Mesenchymal stem cell (in vitro differentiated cells and primary cell): Measurements from ENCODE around the gene RACGAP1.
A peak's percentile ranks its signal among the peaks of the same experiment; 100 is the strongest.

Source experiments
- DNase-seq: peaks from one replicate; pipeline ENCODE4 v3.0.0-alpha.2; 2013
- H2AFZ ChIP-seq: one replicate; pipeline ENCODE4 v1.6.1; 2013; ENCODE audit warnings: low read depth, mild to moderate bottlenecking, control low read depth, inconsistent platforms, low read length, moderate library complexity
- H2AK5ac ChIP-seq: 2 replicates; pipeline ENCODE4 v1.6.1; 2013; ENCODE audit warnings: low read length, moderate library complexity, mild to moderate bottlenecking, inconsistent platforms; ENCODE audit not compliant: severe bottlenecking
- H2BK120ac ChIP-seq: one replicate; pipeline ENCODE4 v1.6.1; 2013; ENCODE audit warnings: low read depth, mild to moderate bottlenecking, inconsistent platforms, low read length, moderate library complexity
- H2BK12ac ChIP-seq, 2 experiments: one replicate each; pipeline ENCODE4 v1.6.1; 2013; ENCODE audit warnings: inconsistent platforms in 2 of 2, low read length in 2 of 2, mild to moderate bottlenecking in 2 of 2, moderate library complexity in 2 of 2, control low read depth in 1 of 2
- H2BK15ac ChIP-seq: one replicate; pipeline ENCODE4 v1.6.1; 2013; ENCODE audit warnings: mild to moderate bottlenecking, low read depth, inconsistent platforms; ENCODE audit not compliant: poor library complexity, severe bottlenecking
- H2BK5ac ChIP-seq: 2 replicates; pipeline ENCODE4 v1.6.1; 2013; ENCODE audit warnings: low read depth, mild to moderate bottlenecking, low read length, control low read depth, inconsistent platforms; ENCODE audit not compliant: poor library complexity, severe bottlenecking
- H3K14ac ChIP-seq, 2 experiments: one replicate each; pipeline ENCODE4 v1.6.1; 2013; ENCODE audit warnings: inconsistent platforms in 2 of 2, low read length in 2 of 2, control low read depth in 1 of 2, mild to moderate bottlenecking in 1 of 2, moderate library complexity in 1 of 2
- H3K18ac ChIP-seq, 2 experiments: one replicate each; pipeline ENCODE4 v1.6.1; 2013; ENCODE audit warnings: inconsistent platforms in 2 of 2, low read length in 2 of 2, control low read depth in 1 of 2, low read depth in 1 of 2, mild to moderate bottlenecking in 1 of 2
- H3K23ac ChIP-seq, 2 experiments: one replicate each; pipeline ENCODE4 v1.6.1; 2013; ENCODE audit warnings: inconsistent platforms in 2 of 2, low read length in 2 of 2, mild to moderate bottlenecking in 2 of 2, moderate library complexity in 2 of 2, control low read depth in 1 of 2
- H3K27ac ChIP-seq: 2 replicates; pipeline ENCODE4 v1.5.1; 2013; ENCODE audit warnings: mild to moderate bottlenecking, moderate library complexity, low read length, control low read depth, inconsistent platforms; ENCODE audit not compliant: poor library complexity, severe bottlenecking
- H3K27me3 ChIP-seq, 2 experiments: 2 replicates each; pipeline versions ENCODE4 v1.6.1 to v1.7.0; 2013; ENCODE audit warnings: low read length in 2 of 2, mild to moderate bottlenecking in 2 of 2, moderate library complexity in 2 of 2, control low read depth in 1 of 2, inconsistent platforms in 1 of 2; ENCODE audit not compliant: control insufficient read depth in 1 of 2, insufficient read depth in 1 of 2
- H3K36me3 ChIP-seq, 2 experiments: 2 replicates each; pipeline versions ENCODE4 v1.6.1 to v1.7.0; 2013; ENCODE audit warnings: low read length in 2 of 2, control low read depth in 1 of 2, inconsistent platforms in 1 of 2, low read depth in 1 of 2, mild to moderate bottlenecking in 1 of 2; ENCODE audit not compliant: insufficient read depth in 2 of 2, control insufficient read depth in 1 of 2
- H3K4ac ChIP-seq, 2 experiments: one replicate each; pipeline ENCODE4 v1.6.1; 2013; ENCODE audit warnings: inconsistent platforms in 2 of 2, low read length in 2 of 2, mild to moderate bottlenecking in 2 of 2, moderate library complexity in 2 of 2, control low read depth in 1 of 2, low read depth in 1 of 2
- H3K4me1 ChIP-seq: 2 replicates; pipeline ENCODE4 v1.6.1; 2013; ENCODE audit warnings: low read depth, low read length, control low read depth; ENCODE audit not compliant: control insufficient read depth, insufficient read depth
- H3K4me2 ChIP-seq: 2 replicates; pipeline ENCODE4 v1.6.1; 2013; ENCODE audit warnings: low read length, mild to moderate bottlenecking, inconsistent platforms; ENCODE audit not compliant: poor library complexity, severe bottlenecking
- H3K4me3 ChIP-seq, 2 experiments: 2 replicates each; pipeline versions ENCODE4 v1.5.1 to v1.7.0; 2013; ENCODE audit warnings: low read length in 2 of 2, mild to moderate bottlenecking in 2 of 2, control low read depth in 1 of 2, low read depth in 1 of 2; ENCODE audit not compliant: insufficient read depth in 1 of 2
- H3K79me1 ChIP-seq: replicated peaks from 2 replicates; pipeline ENCODE4 v1.6.1; 2013; ENCODE audit warnings: mild to moderate bottlenecking, control low read depth, low read length, inconsistent platforms; ENCODE audit not compliant: poor library complexity, severe bottlenecking
- H3K9ac ChIP-seq: 2 replicates; pipeline ENCODE4 v1.7.0; 2013; ENCODE audit warnings: mild to moderate bottlenecking, low read length, moderate library complexity
- H3K9me3 ChIP-seq: 2 replicates; pipeline ENCODE4 v1.7.0; 2013; ENCODE audit warnings: mild to moderate bottlenecking, low read length; ENCODE audit not compliant: control insufficient read depth
- H4K8ac ChIP-seq: one replicate; pipeline ENCODE4 v1.6.1; 2013; ENCODE audit warnings: inconsistent platforms, mild to moderate bottlenecking, low read length, moderate library complexity
- H4K91ac ChIP-seq: one replicate; pipeline ENCODE4 v1.6.1; 2013; ENCODE audit warnings: mild to moderate bottlenecking, low read length, inconsistent platforms
- WGBS: methylation state at CpG from one replicate; pipeline ENCODE4 v1.1.7; 2013; ENCODE audit warnings: mixed read lengths; 5-methylcytosine and 5-hydroxymethylcytosine counted together

Gene RACGAP1

DNA sequence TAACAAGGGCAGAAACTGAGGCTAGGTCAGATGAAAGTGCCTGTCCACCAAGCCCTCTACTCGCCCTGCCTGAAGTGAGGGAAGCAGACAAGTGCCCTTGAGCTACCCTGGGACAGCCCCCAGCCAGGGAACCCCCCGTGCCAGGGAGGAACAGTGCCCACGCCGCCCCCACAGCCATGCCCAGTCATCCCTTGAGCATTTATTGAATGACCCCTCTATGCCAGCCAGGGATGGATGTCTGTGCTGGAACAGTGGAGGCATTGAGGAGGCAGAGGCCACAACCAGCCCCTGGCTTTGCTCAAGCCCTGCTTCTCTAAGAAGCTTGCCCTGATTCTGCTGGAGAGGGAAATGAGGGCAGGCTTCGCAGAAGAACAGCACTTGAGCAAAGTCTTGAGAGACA, 56.3 kb downstream of the RACGAP1 start:
- Histone ChIP-seq H3K9me3 (no peaks in the 10 kb centered on the region), H2BK15ac (no peak overlapping the region), H3K27ac (no peak overlapping the region), H4K91ac (no peak overlapping the region), H2BK120ac (no peak overlapping the region), H4K8ac (no peak overlapping the region), H3K14ac (no peak overlapping the region), H2AFZ (no peak overlapping the region), H2AK5ac (no peak overlapping the region), H3K27me3 (peaks cover 63 to 76% of the 10 kb centered on the region in 2 experiments), H2BK5ac (no peak overlapping the region), H3K23ac (no peak overlapping the region), H3K4me2 (no peak overlapping the region), H3K4ac (no peak overlapping the region), H3K36me3 (no peaks in the 10 kb centered on the region), H3K9ac (no peak overlapping the region), H2BK12ac (no peak overlapping the region), H3K4me1 (peaks cover 14% of the 10 kb centered on the region), H3K4me3 (no peak overlapping the region), H3K18ac (no peak overlapping the region), H3K79me1 (no peaks in the 10 kb centered on the region)
- WGBS: 90% methylated on average over 5 of the region's 5 CpGs
- no peak for DNase-seq

DNA sequence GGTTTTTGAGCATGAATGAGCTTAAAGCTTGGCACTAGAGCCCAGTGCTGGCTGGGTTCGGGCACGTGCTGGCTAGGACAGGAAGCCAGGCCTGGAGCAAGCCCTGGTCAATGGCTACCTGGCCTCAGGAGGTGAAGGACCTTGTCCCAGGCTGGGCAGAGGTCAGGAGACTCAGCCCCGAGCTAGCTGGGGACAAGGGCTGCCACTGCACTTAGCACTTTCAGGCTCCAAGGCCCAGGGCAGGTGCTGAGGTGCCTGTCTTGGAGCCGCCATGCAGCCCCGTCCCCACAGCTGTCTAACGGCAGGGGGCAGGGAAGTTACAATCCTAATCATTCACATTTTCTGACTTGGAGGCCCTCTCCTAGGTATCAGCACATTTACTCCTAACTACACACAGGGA, 56.8 kb downstream of the RACGAP1 start:
- WGBS: 84% methylated on average over 6 of the region's 6 CpGs
- DNase-seq: no peak
- Histone ChIP-seq H3K14ac (no peak overlapping the region), H3K79me1 (no peaks in the 10 kb centered on the region), H3K18ac (no peak overlapping the region), H2BK5ac (no peak overlapping the region), H3K27ac (no peak overlapping the region), H3K4me2 (no peak overlapping the region), H3K4ac (no peak overlapping the region), H3K4me3 (no peak overlapping the region), H4K91ac (no peak overlapping the region), H2AFZ (no peak overlapping the region), H3K9ac (no peak overlapping the region), H3K36me3 (no peaks in the 10 kb centered on the region), H2BK15ac (no peak overlapping the region), H2BK120ac (no peak overlapping the region), H2AK5ac (no peak overlapping the region), H3K4me1 (peaks cover 14% of the 10 kb centered on the region), H2BK12ac (no peak overlapping the region), H3K23ac (no peak overlapping the region), H3K9me3 (no peaks in the 10 kb centered on the region), H3K27me3 (peaks cover 69 to 73% of the 10 kb centered on the region in 2 experiments), H4K8ac (no peak overlapping the region)

DNA sequence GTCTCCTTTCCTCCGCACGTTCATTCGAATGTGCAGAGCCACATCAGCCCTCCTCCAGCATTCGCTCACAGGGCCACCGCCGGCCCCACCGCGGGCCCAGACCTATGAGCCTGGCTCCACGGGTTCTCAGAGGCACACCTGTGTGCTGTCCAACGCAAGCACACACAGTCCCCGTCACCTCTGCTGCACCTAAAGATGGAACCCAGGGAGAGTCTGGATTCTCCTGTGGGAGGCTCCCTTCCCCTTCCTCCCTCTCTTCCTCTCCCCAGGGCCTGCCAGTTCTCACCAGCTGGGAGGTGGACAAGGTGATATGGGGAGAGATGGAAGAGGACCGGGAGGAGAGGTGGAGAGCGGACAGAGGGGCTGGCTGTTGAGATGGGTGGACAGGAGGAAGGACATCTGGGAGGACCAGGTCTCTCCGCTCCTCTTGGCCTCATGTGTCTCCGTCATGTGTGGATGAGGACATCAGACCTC, 57.5 kb downstream of the RACGAP1 start:
- Histone ChIP-seq H3K9ac (peak overlapping the region; percentile 58), H3K27me3 (peaks cover 69 to 75% of the 10 kb centered on the region in 2 experiments), H3K18ac (no peak overlapping the region), H3K9me3 (no peaks in the 10 kb centered on the region), H4K8ac (peak overlapping the region; percentile 4), H3K27ac (no peak overlapping the region), H3K36me3 (no peaks in the 10 kb centered on the region), H3K4ac (peak overlapping the region in 1 of 2 experiments; percentile 1), H2AK5ac (no peak overlapping the region), H3K14ac (no peak overlapping the region), H2BK12ac (no peak overlapping the region), H3K23ac (no peak overlapping the region), H2BK120ac (no peak overlapping the region), H3K4me2 (peak overlapping the region; percentile 52), H2BK15ac (no peak overlapping the region), H3K79me1 (no peaks in the 10 kb centered on the region), H2AFZ (no peak overlapping the region), H4K91ac (no peak overlapping the region), H3K4me3 (peak overlapping the region in 1 of 2 experiments; percentile 76), H2BK5ac (no peak overlapping the region), H3K4me1 (peaks cover 21% of the 10 kb centered on the region)
- DNase-seq: no peak
- WGBS: 43% methylated on average over 13 of the region's 15 CpGs

DNA sequence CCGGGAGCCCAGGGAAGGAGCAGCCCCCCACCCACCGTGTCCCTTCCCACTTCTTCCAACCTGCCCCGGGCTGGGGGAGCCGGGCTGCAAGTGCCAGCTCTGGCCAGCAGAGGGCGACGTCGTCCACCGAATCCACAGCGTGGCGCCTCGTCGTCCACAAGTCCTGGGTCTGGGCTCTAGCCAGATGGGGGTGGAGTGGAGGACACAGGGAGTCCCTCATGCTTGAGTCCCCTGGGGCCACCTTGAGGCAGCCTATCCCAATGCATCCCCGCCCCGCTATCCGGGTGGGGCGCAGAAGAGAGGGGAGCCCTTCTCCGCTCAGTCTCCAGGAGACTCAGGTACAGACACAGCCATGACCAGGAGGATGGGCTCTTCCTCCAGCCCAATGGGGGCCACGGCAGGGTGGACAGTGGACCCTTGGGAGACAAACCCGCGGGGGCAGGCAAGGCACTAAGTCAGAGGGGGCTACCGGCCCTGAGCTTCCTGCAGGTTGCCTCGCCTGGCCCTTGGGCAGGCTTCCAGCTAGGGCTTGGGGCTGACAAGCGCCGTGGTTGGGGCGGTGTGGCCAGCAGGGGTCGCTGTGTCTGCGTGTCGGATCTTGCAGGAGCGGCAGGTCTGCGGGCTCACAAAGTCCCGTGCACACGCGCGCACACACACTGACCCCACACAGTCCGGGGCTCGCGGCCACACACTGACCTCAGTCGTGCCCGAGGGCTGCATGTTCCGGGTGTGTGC, 58.1 kb downstream of the RACGAP1 start:
- peak overlapping the region; percentile 59 for H4K8ac ChIP-seq
- peaks cover 69 to 77% of the 10 kb centered on the region in 2 experiments for H3K27me3 ChIP-seq
- H2BK15ac ChIP-seq: peak overlapping the region; percentile 74
- H2AFZ ChIP-seq: peak overlapping the region; percentile 90
- no peaks in the 10 kb centered on the region for H3K36me3 ChIP-seq
- peaks cover 23% of the 10 kb centered on the region for H3K4me1 ChIP-seq
- no peaks in the 10 kb centered on the region for H3K9me3 ChIP-seq
- peak overlapping the region in 1 of 2 experiments; percentile 76 for H3K4me3 ChIP-seq
- peak; percentile 84 for DNase-seq
- peak overlapping the region; percentile 79 for H3K4me2 ChIP-seq
- 1% methylated on average over 38 of the region's 40 CpGs for WGBS
- peak overlapping the region in 1 of 2 experiments; percentile 85 for H3K18ac ChIP-seq
- H3K9ac ChIP-seq: peak overlapping the region; percentile 58
- no peak overlapping the region for H2AK5ac ChIP-seq
- H3K23ac ChIP-seq: no peak overlapping the region
- no peak overlapping the region for H3K27ac ChIP-seq
- no peaks in the 10 kb centered on the region for H3K79me1 ChIP-seq
- H3K4ac ChIP-seq: peak overlapping the region in 1 of 2 experiments; percentile 1
- peak overlapping the region; percentile 64 for H4K91ac ChIP-seq
- peak overlapping the region; percentile 38 to 60 for H2BK12ac ChIP-seq
- no peak overlapping the region for H3K14ac ChIP-seq
- no peak overlapping the region for H2BK5ac ChIP-seq
- H2BK120ac ChIP-seq: no peak overlapping the region
